GM12801 (cell line): ENCODE data around the gene TGIF1.

Source experiments
- TF ChIP-seq, protein P1 (sequence below): IDR thresholded peaks from one replicate; pipeline ENCODE4 v1.5.1; 2011; ENCODE audit warnings: control low read depth; ENCODE audit not compliant: insufficient read length; ENCODE audit errors: extremely low read depth

TGIF1 gene

DNA sequence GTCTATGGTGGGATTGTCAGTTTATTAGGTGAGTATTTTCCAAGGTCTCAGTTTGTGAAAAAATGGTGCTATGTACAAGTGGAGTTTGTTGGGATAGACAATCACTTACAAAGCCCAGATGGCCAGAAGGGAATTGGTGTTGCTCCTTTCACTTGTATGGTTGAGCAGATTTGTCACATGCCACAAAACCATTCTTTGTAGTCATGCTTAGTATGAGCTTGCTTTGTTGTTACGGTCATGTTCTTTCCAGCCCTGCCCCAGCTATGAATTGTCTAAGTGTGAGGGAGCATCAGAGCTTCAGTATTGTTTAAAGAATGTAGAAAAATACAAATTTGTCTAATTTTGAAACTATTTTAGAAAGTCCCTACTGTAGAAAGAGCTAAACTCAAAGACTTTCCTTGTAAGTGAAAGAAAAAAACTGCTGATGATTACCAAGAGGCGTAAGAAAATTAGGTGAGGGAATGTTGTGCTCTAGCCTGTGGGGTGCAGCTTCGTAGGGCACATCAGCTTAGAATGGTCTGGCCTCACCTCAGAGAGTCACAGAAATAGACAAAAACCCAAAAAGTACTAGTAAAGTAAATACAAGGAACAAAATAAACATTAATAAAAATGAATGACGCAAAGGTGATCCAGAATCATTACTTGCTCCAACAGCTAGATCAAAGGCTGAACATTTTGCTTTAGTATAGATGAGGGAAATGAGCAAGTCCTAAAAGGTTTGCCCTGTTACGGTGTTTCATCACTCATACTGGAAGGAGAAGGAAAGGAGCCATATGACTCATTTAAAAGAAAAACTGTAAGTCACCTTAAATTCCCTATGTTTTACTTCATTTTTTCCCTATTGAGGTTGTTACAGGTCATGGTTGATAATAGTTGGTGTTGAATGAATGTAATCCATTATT lies 9.2 kb downstream of the TGIF1 start:
- TF ChIP-seq, protein P1, sequence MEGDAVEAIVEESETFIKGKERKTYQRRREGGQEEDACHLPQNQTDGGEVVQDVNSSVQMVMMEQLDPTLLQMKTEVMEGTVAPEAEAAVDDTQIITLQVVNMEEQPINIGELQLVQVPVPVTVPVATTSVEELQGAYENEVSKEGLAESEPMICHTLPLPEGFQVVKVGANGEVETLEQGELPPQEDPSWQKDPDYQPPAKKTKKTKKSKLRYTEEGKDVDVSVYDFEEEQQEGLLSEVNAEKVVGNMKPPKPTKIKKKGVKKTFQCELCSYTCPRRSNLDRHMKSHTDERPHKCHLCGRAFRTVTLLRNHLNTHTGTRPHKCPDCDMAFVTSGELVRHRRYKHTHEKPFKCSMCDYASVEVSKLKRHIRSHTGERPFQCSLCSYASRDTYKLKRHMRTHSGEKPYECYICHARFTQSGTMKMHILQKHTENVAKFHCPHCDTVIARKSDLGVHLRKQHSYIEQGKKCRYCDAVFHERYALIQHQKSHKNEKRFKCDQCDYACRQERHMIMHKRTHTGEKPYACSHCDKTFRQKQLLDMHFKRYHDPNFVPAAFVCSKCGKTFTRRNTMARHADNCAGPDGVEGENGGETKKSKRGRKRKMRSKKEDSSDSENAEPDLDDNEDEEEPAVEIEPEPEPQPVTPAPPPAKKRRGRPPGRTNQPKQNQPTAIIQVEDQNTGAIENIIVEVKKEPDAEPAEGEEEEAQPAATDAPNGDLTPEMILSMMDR = no peak

DNA sequence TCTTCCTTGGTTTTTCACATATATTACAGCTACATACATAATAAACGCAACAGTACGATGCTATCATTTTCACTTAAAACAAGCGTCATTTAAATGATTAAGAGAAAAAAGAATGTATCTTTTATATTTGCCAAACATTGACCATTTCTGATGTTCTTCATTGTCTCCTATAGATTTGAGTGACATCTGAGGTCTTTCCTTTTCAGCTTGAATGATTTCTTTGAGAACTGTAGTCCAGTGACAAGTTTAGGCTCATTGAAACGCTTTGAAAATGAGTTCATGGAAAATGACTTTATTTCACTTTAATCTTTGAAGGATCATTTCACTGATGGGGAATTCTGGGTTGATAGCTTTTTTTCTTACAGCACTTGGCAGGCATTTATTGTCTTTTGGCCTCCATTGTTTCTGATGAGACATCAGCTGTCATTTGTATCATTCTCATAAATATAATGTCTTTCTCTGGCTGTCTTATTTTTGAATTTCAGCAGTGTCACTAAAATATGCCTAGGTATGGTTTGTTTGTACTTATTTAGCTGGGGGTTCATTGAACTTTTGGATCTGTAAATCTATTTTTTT lies 10.9 kb downstream of the TGIF1 start:
- TF ChIP-seq, protein P1 = no peak

DNA sequence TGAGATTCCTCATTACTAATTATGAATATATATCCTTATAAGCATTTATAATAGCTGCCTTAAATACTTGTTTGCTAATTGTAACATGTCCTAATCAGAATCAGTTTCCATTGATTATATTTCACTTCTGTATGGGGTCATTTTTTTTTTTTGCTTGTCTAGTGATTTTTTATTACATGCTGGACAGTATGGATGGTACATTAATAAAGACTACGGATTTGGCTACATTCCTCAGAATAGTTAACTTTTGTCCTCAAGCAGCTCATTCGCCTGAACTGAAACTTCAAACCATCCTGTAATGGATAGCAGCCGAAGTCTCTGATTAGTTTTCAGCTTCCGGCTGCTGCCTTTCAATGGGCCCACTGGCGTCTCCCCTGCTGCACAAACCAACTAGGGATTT lies 11.7 kb downstream of the TGIF1 start:
- TF ChIP-seq, protein P1 = no peak

DNA sequence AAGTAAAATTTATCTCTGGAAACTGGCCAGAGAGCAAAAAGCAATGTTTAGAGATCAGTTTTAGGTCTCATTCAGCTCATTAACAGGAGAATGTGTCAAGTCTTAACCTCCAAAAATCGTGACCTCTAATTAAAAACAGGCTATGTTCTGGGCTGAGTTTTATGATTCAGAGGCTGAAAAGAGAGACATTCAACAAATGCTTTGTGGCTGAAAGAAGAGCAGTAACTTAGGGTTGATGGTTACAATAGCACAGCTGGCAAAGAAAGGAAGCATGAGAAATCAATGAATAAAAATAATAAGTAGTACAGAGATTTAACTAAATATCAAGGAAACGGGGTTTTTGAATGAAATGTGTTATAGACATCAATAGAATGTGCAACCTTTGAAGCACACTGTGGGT lies 13.1 kb downstream of the TGIF1 start:
- TF ChIP-seq, protein P1 = no peak

DNA sequence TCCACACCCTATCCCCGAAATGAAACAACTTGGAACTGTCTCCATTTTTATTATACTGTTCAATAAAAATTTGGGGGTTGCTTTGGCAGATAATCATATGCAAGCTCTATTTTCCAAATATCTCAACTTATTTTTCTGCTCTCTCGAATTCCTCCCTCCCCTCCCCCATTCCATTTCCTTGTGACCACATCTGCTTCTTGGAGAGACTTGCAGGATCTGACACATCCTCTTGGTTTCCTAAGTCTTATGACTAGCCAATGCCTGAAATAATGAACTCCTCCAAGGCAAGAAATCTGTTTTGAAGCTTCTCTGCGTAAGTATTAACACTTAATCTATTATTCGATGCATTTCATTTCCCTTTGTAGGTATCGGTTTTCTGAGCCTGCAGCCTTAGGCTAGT lies 16.1 kb downstream of the TGIF1 start:
- TF ChIP-seq, protein P1 = no peak

DNA sequence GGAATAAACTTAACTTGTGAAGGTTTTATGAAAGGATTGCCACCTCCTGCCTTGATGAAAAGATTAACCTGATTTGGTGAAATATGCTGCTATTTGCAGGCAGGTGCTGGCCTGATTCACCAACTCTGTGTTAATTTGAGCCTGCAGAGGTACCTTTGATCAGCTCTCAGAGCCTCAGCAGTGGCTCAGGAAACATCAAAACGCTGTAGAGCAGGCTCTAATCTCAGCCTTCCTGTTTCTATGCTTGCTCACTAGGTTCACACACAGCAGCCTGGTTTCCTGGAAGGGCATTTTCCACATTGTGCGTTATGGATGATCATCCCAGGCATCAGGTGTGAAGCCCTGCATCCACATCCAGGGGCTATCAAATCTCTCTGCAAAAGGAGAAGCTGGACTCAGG lies 16.9 kb downstream of the TGIF1 start:
- TF ChIP-seq, protein P1 = no peak

DNA sequence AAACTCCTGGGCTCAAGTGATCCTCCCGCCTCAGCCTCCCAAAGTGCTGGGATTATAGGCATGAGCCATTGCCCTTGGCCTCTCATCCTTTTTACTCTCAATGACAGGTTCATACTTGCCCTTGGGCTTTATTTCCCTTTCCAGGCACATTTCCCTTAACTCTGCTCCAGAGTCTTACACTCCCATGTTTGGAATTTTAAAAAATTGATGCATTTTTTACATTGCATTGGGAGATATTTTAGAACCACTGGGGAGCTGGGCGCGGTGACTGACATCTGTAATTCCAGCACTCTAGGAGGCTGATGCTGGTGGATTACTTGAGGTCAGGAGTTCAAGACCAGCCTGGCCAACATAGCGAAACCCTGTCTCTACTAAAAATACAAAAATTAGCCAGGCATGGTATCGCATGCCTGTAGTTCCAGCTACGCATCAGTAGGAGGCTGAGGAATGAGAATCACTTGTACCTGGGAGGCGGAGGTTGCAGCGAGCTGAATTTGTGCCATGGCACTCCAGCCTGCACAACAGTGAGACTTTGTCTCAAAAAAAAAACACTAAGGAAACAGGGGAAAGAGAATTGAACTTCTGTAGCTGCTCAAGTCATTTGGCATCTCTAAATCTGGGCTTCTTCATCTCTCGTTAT lies 18.2 kb downstream of the TGIF1 start:
- TF ChIP-seq, protein P1 = no peak
